NCI-H1048 (cell line): ENCODE measurements around the gene PDPK1.
"Not testable (repeated sequence)": the region's sequence is repeated elsewhere in the genome, so short reads cannot be mapped to it uniquely, and the experiment has no call there.

Experiments used
- DNase-seq: peaks from one replicate; lab custom pipeline; 2025; lab: John Stamatoyannopoulos, UW

PDPK1 gene

GRCh38 chr16:2523801-2524231, 14.0 kb upstream of the PDPK1 start:
- DNase-seq: no peak

GRCh38 chr16:2524339-2524938, 13.4 kb upstream of the PDPK1 start:
- no peak for DNase-seq

- DNase-seq: no peak
Measured at GRCh38 chr16:2526135-2526534, 11.7 kb upstream of the PDPK1 start.

- no peak for DNase-seq
Measured at GRCh38 chr16:2527071-2527783, 10.6 kb upstream of the PDPK1 start.

DNA sequence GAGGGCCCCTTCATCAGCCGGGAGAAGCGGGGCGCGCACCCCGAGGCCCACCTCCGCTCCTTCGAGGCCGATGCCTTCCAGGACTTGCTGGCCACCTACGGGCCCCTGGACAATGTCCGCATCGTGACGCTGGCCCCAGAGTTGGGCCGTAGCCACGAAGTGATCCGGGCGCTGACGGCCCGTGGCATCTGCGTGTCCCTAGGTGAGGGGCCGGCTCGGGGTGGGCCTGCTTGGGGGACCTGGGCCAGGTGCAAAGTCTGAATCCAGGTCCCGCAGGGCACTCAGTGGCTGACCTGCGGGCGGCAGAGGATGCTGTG, 10.1 kb upstream of the PDPK1 start:
- no peak for DNase-seq

GRCh38 chr16:2528161-2529060, 9.4 kb upstream of the PDPK1 start:
- no peak for DNase-seq

DNA sequence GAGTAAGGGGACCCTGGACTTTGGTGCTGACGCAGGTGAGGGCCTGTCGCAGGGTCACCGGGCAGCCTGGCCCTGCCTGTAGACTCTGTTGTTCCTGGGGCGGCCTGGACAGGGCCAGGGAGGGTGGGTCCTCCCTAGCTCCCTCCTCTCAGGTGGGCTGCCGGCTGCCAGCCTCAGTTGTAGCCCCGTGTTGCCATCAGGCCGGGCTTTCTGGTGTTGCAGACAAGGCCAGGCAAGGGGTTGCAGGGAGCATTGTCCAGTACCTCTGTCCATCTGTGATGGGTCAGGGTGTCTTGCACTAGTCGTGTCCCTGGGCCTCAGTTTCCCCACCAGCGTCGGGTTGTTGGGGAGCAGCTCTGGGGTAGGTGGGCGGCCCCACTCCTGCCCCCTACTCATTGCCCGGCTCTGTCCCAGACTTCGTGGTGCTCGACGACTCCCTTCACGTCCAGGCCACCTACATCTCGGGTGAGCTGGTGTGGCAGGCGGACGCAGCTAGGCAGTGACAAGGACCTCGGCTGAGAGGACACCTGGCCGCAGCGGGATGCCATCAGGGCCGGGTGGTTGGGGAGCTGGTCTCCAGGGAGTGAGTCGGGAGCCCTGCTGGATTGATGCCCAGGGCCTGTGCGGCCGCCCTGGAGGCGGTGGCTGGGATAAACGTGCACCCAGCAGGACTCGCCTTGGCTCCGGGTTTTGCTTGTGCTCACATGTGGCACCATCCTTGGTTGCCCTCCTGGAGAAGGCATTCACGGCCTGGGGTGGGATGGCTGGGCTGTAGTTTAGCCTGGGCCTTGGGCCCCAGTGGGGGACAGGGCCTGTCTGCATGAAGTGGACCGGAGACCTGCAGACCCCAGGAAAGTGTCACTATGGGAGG, 8.5 kb upstream of the PDPK1 start:
- DNase-seq: no peak

DNA sequence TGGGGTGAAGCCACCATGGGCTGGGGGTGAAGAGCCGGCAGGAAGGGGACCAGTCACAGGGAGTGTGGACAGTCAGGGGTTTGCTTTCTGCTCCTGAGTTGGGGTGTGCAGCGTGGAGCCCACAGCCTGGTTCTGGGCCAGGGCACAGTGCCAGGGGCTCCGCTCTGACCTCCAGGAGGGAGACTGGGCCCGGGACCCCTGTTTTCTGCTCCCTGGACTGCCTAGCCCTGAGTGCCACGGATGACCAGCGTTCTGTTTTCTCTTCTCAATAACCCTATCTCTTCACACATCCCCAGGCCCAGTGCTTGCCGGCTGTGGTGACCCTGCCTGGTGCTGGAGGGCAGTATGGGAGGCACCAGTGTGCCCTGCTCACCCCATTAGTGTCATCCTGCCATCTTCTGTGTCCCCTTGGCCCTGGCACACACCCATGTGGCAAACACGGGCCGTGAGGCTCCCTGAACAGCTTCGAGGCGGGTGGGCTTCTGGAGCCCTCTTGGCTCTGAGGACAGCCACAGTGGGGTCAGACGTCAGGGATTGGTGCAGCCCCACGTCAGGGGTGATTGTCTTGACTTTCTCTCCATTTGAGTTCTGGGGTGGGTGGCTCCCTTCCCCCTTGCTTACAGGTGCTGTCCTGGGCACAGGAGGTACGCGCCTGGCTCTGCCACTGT, 7.7 kb upstream of the PDPK1 start:
- DNase-seq: no peak

GRCh38 chr16:2530629-2531318, 7.0 kb upstream of the PDPK1 start:
- DNase-seq: no peak

DNA sequence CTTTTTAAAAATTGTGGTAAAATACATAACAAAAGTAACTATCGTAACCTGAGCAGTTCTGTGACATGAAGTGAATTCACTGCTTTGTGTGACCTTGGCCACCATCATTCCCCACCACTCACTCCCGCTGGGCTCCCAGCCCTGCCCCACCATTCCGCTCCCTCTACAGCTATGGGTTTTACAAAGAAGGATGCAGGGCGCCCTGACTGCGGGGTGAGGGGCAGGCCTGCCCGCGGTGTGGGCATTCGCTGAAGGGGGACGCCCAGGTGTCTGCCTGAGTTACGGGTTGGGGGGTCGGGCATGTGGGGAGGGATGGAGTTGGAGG, 6.5 kb upstream of the PDPK1 start, which contains the start of gene CEMP1:
TSS of gene CEMP1 (minus strand) at position 38 of the 325 bp plus-strand sequence. CDS start 335 bp downstream, outside the sequence.
- no peak for DNase-seq

DNA sequence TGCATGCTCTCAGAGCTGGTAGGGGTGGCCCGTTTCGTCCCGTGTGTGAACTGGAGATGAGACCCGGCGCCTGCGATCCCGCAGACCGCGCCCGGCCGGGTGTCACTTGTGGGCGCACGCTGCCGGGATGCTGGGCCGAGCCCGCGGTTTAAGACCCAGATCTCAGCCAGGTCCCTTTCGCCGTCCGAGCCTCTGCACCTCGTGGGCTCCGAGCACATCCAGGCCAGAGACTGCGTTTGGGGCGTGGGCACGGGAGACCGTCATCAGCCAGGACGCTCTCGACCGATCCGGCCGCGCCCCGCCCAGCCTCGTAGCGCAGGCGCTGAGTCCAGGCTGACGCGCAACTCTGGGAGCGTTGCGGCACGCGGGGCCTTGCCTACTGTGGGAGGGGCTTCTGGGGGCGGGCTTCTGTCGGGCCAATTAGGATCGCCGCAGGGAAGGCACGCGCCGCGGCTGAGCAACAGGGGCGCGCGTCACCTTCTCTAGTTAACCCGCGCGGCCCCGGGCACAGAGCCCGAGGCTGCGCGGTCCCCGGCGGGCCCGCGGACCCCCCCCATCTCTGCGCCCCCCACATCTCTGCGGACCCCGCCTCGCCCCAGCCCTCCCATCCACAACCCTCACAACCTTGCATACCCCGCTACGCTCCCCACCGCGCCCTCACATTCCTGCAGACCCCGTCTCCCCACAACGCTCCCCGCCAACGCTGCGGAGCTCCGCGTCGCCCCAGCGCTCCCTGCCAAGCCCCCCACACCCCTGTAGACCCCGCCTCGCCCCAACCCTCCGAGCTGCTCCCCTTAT, 5.9 kb upstream of the PDPK1 start:
- DNase-seq: peak; percentile 85

DNA sequence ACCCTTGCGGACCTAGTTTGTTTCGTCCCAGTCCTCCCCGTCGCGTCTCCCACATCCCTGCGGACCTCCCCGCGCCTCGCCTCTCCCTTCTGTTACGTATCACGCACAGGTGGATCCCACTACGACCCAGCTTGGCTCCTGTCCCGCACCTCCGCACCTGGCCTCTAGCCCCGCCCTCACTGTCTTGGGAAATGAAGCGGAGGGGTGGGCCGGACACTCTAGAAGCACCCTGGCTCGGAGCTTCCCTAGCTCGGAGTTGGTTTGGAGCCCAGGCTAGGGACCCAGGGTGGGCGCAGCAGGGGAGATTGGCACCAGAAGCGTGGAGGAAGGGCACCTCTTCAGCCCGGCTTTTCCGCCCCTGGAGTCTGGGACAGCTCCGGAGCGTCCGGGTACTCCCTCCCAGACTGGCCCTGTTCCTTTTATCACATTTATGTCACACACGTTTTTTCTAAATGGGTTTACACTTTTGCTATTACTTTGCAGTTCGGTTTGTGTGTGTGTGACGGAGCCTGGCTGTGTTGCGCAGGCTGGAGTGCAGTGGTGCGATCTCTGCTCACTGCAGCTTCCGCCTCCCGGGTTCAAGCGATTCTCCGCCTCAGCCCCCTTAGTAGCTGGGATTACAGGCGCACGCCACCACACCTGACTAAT, 5.2 kb upstream of the PDPK1 start:
- peak; percentile 4 for DNase-seq

DNA sequence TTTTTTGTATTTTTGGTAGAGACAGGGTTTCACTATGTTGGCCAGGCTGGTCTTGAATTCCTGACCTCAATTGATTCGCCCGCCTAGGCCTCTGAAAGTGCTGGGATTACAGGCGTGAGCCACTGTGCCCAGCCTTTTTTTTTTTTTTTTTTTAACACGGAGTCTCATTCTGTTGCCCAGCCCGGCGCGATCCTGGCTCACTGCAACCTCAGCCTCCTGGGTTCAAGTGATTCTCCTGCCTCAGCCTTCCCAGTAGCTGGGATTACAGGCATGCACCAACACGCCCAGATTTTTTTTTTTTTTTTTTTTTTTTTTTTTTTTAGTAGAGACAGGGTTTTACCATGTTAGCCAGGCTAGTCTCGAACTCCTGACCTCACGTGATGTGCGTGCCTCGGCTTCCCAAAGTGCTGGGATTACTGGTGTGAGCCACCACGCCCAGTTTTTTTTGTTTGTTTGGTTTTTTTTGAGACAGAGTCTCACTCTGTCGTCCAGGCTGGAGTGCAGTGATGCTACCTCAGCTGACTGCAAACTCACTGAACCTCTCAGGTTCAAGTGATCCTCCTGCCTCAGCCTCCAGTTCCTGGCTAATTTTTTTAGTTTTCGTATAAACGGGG, 4.6 kb upstream of the PDPK1 start:
- not testable (repeated sequence) for DNase-seq

GRCh38 chr16:2533912-2534311, 3.9 kb upstream of the PDPK1 start:
- no peak for DNase-seq

- DNase-seq: not testable (repeated sequence)
Measured at GRCh38 chr16:2534335-2534734, 3.5 kb upstream of the PDPK1 start.

DNA sequence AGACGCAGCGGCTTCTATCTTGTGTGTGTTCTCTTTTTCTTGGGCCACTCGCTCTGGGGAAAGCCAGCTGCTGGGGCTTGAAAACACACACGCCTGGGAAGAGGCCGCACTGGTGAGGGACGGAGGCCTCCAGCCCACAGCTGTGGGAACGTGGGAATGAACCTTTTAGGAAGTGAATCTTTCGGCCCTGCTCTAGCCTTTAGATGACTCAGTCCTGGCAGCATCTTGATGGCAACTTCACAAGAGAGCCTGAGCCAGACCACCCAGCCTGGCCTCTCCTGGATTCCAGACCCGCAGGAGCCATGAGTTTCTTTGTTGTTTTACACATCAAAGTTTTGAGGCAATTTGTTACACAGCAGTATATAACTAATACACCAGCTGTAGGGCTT, 2.2 kb upstream of the PDPK1 start:
- no peak for DNase-seq

DNA sequence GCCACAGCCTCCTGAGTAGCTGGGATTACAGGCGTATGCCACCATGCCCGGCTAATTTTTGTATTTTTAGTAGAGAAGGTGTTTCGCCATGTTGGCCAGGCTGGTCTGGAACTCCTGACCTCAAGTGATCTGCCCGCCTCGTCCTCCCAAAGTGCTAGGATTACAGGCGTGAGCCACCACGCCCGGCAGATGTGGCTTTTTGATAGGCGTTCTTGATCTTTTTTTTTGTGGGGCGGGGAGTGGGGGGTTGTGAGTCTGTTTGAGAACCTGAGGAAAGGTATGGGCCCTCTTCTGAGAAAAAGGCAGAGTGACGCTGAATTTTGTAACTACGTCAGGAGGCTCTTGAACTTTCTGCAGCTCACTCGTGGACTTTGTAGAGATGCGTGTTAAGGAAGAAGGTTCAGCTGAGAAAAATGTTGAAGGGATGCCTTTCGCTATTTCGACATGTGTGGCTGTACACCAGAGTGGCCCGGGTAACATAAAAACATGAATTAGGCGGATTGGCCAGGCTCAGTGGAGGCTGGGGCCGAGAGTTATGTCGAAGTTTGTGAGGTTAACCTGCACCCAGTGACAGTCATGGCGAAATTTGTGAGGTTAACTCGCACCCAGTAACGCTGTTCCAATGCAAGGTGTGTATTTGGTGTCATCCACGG, 1.5 kb downstream of the PDPK1 start:
- not testable (repeated sequence) for DNase-seq

GRCh38 chr16:2539845-2540458, 2.1 kb downstream of the PDPK1 start:
- DNase-seq: not testable (repeated sequence)
